ENCODE results near the gene LRIF1.

DNA sequence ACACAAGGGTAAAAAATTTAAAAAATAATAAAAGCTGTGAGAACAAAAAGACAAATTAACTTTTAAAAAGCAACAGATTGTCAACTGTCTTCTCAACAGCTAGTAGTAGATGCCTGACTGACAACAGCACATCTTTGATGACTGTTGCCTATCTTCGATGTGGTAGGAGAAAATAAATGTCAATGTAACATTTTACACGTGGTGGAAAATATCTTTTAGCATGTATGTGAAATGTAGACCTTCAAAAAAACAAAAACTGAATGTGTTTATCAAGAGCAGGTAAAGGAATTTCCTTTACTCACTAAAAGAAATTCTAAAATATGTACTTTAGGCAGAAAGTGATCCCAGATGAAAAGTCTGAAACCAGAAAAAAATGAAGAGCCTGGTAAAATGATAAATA, 47.9 kb downstream of the LRIF1 start:
- TF ChIP-seq, protein P1, sequence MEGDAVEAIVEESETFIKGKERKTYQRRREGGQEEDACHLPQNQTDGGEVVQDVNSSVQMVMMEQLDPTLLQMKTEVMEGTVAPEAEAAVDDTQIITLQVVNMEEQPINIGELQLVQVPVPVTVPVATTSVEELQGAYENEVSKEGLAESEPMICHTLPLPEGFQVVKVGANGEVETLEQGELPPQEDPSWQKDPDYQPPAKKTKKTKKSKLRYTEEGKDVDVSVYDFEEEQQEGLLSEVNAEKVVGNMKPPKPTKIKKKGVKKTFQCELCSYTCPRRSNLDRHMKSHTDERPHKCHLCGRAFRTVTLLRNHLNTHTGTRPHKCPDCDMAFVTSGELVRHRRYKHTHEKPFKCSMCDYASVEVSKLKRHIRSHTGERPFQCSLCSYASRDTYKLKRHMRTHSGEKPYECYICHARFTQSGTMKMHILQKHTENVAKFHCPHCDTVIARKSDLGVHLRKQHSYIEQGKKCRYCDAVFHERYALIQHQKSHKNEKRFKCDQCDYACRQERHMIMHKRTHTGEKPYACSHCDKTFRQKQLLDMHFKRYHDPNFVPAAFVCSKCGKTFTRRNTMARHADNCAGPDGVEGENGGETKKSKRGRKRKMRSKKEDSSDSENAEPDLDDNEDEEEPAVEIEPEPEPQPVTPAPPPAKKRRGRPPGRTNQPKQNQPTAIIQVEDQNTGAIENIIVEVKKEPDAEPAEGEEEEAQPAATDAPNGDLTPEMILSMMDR (IDR thresholded peaks at IDR 0.05; ENCODE audit: insufficient read depth, low read length, poor library complexity, severe bottlenecking), result no peak
- TF ChIP-seq EZH2phosphoT487 (conservative IDR thresholded peaks at IDR 0.05; ENCODE audit: low read length), result no peak
